Kidney (tissue), 14 donors: ENCODE measurements around the gene CLDN25. TPM values are rescaled to one million over a fixed set of nuclear protein-coding genes. Genes with fewer than 3 reads are reported as not detected.

Experiments used
- DNase-seq, 5 donors: peaks; one replicate each; pipeline ENCODE4 v3.0.0-alpha.2; 2013 to 2020
- FAIRE-seq: peaks from 2 replicates; lab custom pipeline; 2012; peaks lifted over from hg19 to GRCh38; lab: Jason Lieb, UNC
- H3K27ac ChIP-seq, 2 donors: one replicate each; pipeline ENCODE4 v1.7.0; 2013; ENCODE audit warnings: low read depth in 2 of 2, low read length in 2 of 2, inconsistent platforms in 1 of 2
- H3K27me3 ChIP-seq: one replicate; pipeline ENCODE4 v1.7.1; 2013; ENCODE audit warnings: low read length, inconsistent platforms; ENCODE audit not compliant: control insufficient read depth, insufficient read depth
- H3K36me3 ChIP-seq, 3 donors: one replicate each; pipeline versions ENCODE4 v1.7.0 to v1.7.1; 2013; ENCODE audit warnings: low read length in 3 of 3, control low read depth in 1 of 3, inconsistent platforms in 1 of 3; ENCODE audit not compliant: insufficient read depth in 3 of 3, control insufficient read depth in 2 of 3
- H3K4me1 ChIP-seq, 3 donors: one replicate each; pipeline versions ENCODE4 v1.7.0 to v1.7.1; 2013; ENCODE audit warnings: low read length in 3 of 3, inconsistent platforms in 1 of 3, low read depth in 1 of 3; ENCODE audit not compliant: control insufficient read depth in 2 of 3, insufficient read depth in 2 of 3
- H3K4me3 ChIP-seq, 3 donors: one replicate each; pipeline versions ENCODE4 v1.7.0 to v1.8.1; 2013; ENCODE audit warnings: low read length in 3 of 3, control low read depth in 1 of 3, inconsistent platforms in 1 of 3
- H3K9ac ChIP-seq, 3 donors: one replicate each; pipeline versions ENCODE4 v1.7.0 to v1.7.1; 2013; ENCODE audit warnings: low read length in 3 of 3, control low read depth in 1 of 3, inconsistent platforms in 1 of 3
- H3K9me3 ChIP-seq, 3 donors: one replicate each; pipeline versions ENCODE4 v1.7.0 to v1.7.1; 2013; ENCODE audit warnings: low read length in 3 of 3, control low read depth in 1 of 3, inconsistent platforms in 1 of 3; ENCODE audit not compliant: control insufficient read depth in 2 of 3, insufficient read depth in 1 of 3
- intact Hi-C: fragments of 100-400 bp; cut with DNase I; formaldehyde crosslinking; loops from one replicate; pipeline ENCODE4 v1.11.1; 2022
- polyA plus RNA-seq: library from polyadenylated mRNA; stranded (reverse); fragments of 350-450 nt; fragmentation: Illumina TruSeq; extraction: RNeasy Lipid Tissue Mini Kit (QIAGEN cat#74804); gene quantifications from one replicate; pipeline ENCODE4 v1.2.3, GENCODE V29; 2014; ENCODE audit warnings: low read depth, low replicate concordance; ENCODE audit not compliant: insufficient read depth
- total RNA-seq: library from RNA; stranded (reverse); fragmentation: NEBNext Ultra II Directional; extraction: Animal tissue kit (Norgen Biotek cat#: 25700); gene quantifications from one replicate; pipeline ENCODE4 v1.2.1, GENCODE V29; 2021
- TF ChIP-seq, protein P1 (sequence below): IDR thresholded peaks from 3 replicates; pipeline ENCODE4 v1.5.1; 2012; ENCODE audit warnings: mild to moderate bottlenecking, moderate library complexity, borderline replicate concordance; ENCODE audit not compliant: insufficient read depth; ENCODE audit errors: extremely low read depth
- donor health status: control.
- donor health status: control.
- donor health status: control.
- donor health status: control.
- donor health status: control.
- donor health status: DM: yes; HTN: yes; CAD: no.
- donor health status: Normal renal cell carcinoma (clear cell type).

CLDN25 gene
- total and polyA plus RNA-seq, 2 donors from 2014 or later, result not detected

DNA sequence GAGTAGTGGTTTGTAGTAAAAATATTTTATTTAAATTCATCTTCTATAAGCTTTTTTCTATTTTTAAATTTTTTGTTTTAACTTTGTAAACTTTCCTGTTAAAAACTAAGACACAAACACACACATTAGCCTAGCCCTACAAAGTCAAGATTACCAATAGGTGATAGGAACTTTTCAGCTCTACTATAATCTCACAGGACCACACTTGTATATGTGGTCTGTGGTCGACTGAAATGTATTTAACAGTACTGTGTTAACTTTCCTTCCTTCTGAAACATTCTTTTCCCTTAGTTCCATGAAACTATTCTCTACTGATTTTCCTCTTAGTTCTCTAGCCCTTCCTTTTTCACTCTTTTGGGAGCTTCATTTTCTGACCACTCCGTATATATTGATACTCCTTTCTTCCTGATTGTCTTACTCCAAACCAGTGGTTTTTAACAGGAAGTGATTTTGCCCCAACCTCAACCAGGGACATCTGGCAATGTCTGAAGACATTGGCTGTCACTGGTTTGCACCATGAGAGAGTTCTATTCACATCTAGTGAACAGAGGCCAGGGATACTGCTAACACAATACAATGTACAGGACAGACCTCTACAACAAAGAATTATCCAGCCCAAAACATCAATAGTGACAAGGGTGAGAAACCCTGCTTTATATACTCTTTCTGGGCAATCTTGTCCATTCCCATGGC lies 14.9 kb upstream of the CLDN25 start:
- intact Hi-C loops, result no loop called here
- Histone ChIP-seq H3K9ac (no peak overlapping the region), H3K36me3 (peaks cover under 1 to 19% (median 12%) of the 10 kb centered on the region in 3 donors), H3K9me3 (no peaks in the 10 kb centered on the region), H3K27me3 (no peaks in the 10 kb centered on the region), H3K4me1 (no peaks in the 10 kb centered on the region), H3K4me3 (no peak overlapping the region), H3K27ac (no peak overlapping the region)
- TF ChIP-seq, protein P1, sequence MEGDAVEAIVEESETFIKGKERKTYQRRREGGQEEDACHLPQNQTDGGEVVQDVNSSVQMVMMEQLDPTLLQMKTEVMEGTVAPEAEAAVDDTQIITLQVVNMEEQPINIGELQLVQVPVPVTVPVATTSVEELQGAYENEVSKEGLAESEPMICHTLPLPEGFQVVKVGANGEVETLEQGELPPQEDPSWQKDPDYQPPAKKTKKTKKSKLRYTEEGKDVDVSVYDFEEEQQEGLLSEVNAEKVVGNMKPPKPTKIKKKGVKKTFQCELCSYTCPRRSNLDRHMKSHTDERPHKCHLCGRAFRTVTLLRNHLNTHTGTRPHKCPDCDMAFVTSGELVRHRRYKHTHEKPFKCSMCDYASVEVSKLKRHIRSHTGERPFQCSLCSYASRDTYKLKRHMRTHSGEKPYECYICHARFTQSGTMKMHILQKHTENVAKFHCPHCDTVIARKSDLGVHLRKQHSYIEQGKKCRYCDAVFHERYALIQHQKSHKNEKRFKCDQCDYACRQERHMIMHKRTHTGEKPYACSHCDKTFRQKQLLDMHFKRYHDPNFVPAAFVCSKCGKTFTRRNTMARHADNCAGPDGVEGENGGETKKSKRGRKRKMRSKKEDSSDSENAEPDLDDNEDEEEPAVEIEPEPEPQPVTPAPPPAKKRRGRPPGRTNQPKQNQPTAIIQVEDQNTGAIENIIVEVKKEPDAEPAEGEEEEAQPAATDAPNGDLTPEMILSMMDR, result no peak
- FAIRE-seq (no peak), DNase-seq (no peak)

DNA sequence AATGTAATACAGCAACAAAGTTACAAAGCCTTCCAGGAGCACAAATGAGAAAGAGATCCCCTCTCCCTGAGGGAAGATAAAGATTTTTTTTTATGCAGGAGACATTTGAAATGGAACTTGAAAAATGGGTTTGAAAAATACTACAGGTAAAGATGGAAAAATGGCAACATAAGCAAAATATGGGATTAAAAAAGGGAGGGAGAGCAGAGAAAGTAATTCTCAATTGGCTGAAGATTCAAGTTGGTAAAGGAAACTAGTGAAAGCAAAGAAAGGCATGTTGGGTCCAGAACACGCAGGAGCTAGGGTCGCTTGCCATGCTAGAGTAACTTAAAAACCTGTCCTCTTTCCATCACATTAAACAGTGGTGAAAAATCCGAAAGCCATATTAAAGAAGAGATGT lies 7.6 kb upstream of the CLDN25 start:
- Histone ChIP-seq H3K9ac (no peak overlapping the region), H3K4me3 (no peak overlapping the region), H3K4me1 (peaks cover 0 to 2% (median 0%) of the 10 kb centered on the region in 3 donors), H3K27me3 (no peaks in the 10 kb centered on the region), H3K9me3 (no peaks in the 10 kb centered on the region), H3K27ac (no peak overlapping the region), H3K36me3 (peaks cover 0 to 5% (median 0%) of the 10 kb centered on the region in 3 donors)
- no peak for DNase-seq
- no peak for FAIRE-seq
- TF ChIP-seq, protein P1, result no peak
- intact Hi-C loops, result no loop called here

DNA sequence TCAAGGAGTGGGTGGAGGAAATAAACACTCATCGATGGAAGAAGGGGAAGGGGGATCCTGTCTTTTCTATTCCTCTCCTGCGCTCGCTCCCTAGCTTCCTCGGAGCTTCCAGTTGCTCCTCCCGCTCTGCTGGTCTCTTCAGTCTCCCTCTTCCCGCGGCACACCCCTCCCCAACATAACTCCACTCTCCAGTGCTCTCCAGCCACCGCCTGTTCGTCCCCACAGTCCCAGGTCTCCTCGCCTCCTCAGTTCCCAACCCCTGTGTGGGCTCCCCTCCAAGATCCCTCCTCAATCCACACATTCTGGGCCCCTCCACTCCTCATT lies 6.5 kb upstream of the CLDN25 start:
- TF ChIP-seq, protein P1, result no peak
- peak overlapping the region; percentile 71 to 92 (median 88) for H3K9ac ChIP-seq
- peak in 1 of 5 donors; percentile 55 for DNase-seq
- H3K4me1 ChIP-seq, result peaks cover 0 to 3% (median 0%) of the 10 kb centered on the region in 3 donors
- FAIRE-seq, result no peak
- no peaks in the 10 kb centered on the region for H3K36me3 ChIP-seq
- no peaks in the 10 kb centered on the region for H3K27me3 ChIP-seq
- peak overlapping the region; percentile 79 to 96 (median 94) for H3K4me3 ChIP-seq
- intact Hi-C loops, result no loop called here
- peak overlapping the region; percentile 51 to 73 for H3K27ac ChIP-seq
- no peaks in the 10 kb centered on the region for H3K9me3 ChIP-seq
